Activated naive CD8-positive, alpha-beta T cell treated with anti-CD3 and anti-CD28 coated beads, Interleukin-2, amount 50 U/mL, for 24 hours (primary cell): ENCODE results near the gene SPATA22.
"Not testable (repeated sequence)": the region's sequence is repeated elsewhere in the genome, so short reads cannot be mapped to it uniquely, and the experiment has no call there.

Experiments used
- ATAC-seq: fragments of 150-1000 bp; cut with Tn5 transposase; one replicate; pipeline ENCODE4 v1.10.0; 2021
- DNase-seq: peaks from one replicate; pipeline ENCODE4 v3.0.0; 2021
- H3K27ac Mint-ChIP-seq: one replicate; pipeline ENCODE4 v1.8.0; 2021; ENCODE audit warnings: mild to moderate bottlenecking, mixed read lengths
- H3K27me3 Mint-ChIP-seq: one replicate; pipeline ENCODE4 v1.8.0; 2021; ENCODE audit warnings: mixed read lengths
- H3K36me3 Mint-ChIP-seq: one replicate; pipeline ENCODE4 v1.8.0; 2021; ENCODE audit warnings: low read depth, mixed read lengths
- H3K4me1 Mint-ChIP-seq: one replicate; pipeline ENCODE4 v1.8.0; 2021; ENCODE audit warnings: mixed read lengths
- H3K4me3 Mint-ChIP-seq: one replicate; pipeline ENCODE4 v1.8.0; 2021; ENCODE audit warnings: mild to moderate bottlenecking, moderate library complexity, mixed read lengths
- H3K9me3 Mint-ChIP-seq: one replicate; pipeline ENCODE4 v1.8.0; 2021; ENCODE audit warnings: mixed read lengths

SPATA22 gene

GRCh38 chr17:3433215-3433614 lies 38.4 kb downstream of the SPATA22 start:
- H3K9me3 Mint-ChIP-seq, H3K36me3 Mint-ChIP-seq, ATAC-seq, H3K27ac Mint-ChIP-seq, H3K4me1 Mint-ChIP-seq, H3K4me3 Mint-ChIP-seq: not testable (repeated sequence)
- peaks cover 14% of the 10 kb centered on the region for H3K27me3 Mint-ChIP-seq
- DNase-seq = peak; percentile 22

DNA sequence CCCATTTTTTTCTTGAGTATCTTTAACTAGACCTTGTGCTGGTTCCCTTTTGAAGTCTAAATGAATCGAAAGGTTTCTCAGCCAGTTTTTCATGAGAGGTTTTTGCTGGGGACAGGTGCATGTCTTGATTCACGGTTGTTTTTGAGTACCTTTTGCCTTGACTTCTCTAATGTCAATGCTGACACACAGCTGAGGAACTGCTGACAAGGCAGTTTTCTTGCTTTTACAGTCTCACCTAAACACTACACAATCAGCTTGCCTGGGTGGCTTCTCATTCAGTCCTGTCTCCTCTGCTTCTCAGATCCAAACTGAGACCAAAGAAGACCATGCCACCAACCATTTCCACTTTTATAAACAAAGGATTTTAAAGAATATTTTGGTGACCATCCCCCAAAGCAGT lies 53.4 kb downstream of the SPATA22 start:
- no peak overlapping the region for H3K4me3 Mint-ChIP-seq
- DNase-seq (no peak), ATAC-seq (no peak)
- no peak overlapping the region for H3K27ac Mint-ChIP-seq
- H3K9me3 Mint-ChIP-seq = no peaks in the 10 kb centered on the region
- no peaks in the 10 kb centered on the region for H3K4me1 Mint-ChIP-seq
- no peaks in the 10 kb centered on the region for H3K36me3 Mint-ChIP-seq
- H3K27me3 Mint-ChIP-seq = peaks cover 21% of the 10 kb centered on the region

- no peak for DNase-seq
- Mint-ChIP-seq H3K9me3 (no peaks in the 10 kb centered on the region), H3K4me3 (no peak overlapping the region), H3K27ac (no peak overlapping the region), H3K27me3 (peaks cover 24% of the 10 kb centered on the region), H3K4me1 (no peaks in the 10 kb centered on the region), H3K36me3 (no peaks in the 10 kb centered on the region)
- ATAC-seq = no peak
Measured at GRCh38 chr17:3415610-3416009, 56.0 kb downstream of the SPATA22 start.

- not testable (repeated sequence) for H3K27ac Mint-ChIP-seq, ATAC-seq, H3K4me3 Mint-ChIP-seq, H3K4me1 Mint-ChIP-seq, DNase-seq, H3K36me3 Mint-ChIP-seq
- Mint-ChIP-seq H3K27me3 (peaks cover 33% of the 10 kb centered on the region), H3K9me3 (peaks cover 15% of the 10 kb centered on the region)
Measured at GRCh38 chr17:3412216-3412615, 59.4 kb downstream of the SPATA22 start.

- Mint-ChIP-seq H3K4me1 (no peaks in the 10 kb centered on the region), H3K27me3 (peaks cover 30% of the 10 kb centered on the region), H3K4me3 (no peak within 1 kb of the TSS), H3K36me3 (peaks cover 3% of the 10 kb centered on the region), H3K9me3 (peaks cover 15% of the 10 kb centered on the region), H3K27ac (no peak within 1 kb of the TSS)
- ATAC-seq = no peak
- DNase-seq = no peak
Measured at GRCh38 chr17:3411070-3411469, 60.5 kb downstream of the SPATA22 start, which contains the start of gene OR3A3. OR3A3 (plus strand) TSS chr17:3411370.

GRCh38 chr17:3403856-3404255 lies 67.8 kb downstream of the SPATA22 start:
- not testable (repeated sequence) for H3K4me1 Mint-ChIP-seq, H3K4me3 Mint-ChIP-seq, H3K36me3 Mint-ChIP-seq, H3K27me3 Mint-ChIP-seq, H3K27ac Mint-ChIP-seq, ATAC-seq, DNase-seq
- peaks cover 13% of the 10 kb centered on the region for H3K9me3 Mint-ChIP-seq

- ATAC-seq (no peak), DNase-seq (no peak)
- H3K9me3 Mint-ChIP-seq = no peaks in the 10 kb centered on the region
- H3K4me1 Mint-ChIP-seq = no peaks in the 10 kb centered on the region
- no peaks in the 10 kb centered on the region for H3K36me3 Mint-ChIP-seq
- no peak overlapping the region for H3K27ac Mint-ChIP-seq
- no peaks in the 10 kb centered on the region for H3K27me3 Mint-ChIP-seq
- no peak overlapping the region for H3K4me3 Mint-ChIP-seq
Measured at GRCh38 chr17:3401786-3402185, 69.8 kb downstream of the SPATA22 start.

- peaks cover 5% of the 10 kb centered on the region for H3K27me3 Mint-ChIP-seq
- ATAC-seq = no peak
Measured at GRCh38 chr17:3400055-3400454, 71.6 kb downstream of the SPATA22 start.

DNA sequence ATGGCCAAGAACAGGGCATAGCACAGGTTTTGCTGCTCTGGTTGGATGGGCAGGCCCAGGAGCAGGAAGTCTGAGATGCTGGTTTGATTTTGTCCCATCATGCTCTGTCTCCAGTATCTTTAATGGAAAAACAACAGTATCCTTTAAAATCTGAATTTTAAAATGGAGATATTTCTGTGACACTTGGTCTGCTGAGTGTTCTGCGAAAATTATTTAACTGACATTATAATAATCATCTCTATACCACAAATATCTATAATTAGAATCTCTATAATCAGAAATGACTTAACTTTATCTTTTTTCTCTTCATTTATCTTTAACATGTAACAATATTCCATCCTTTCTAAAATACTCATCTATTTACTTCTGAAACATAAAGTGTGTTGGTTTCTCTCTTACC lies 73.3 kb downstream of the SPATA22 start, which contains the start of gene OR1E1:
TSS of gene OR1E1 (minus strand) at position 101 of the 400 bp plus-strand sequence. CDS start at position 101, 0 bp downstream.
- Mint-ChIP-seq H3K4me3 (no peak within 1 kb of the TSS), H3K36me3 (no peaks in the 10 kb centered on the region), H3K4me1 (no peaks in the 10 kb centered on the region), H3K27me3 (peaks cover 9% of the 10 kb centered on the region), H3K9me3 (no peaks in the 10 kb centered on the region), H3K27ac (no peak within 1 kb of the TSS)
- no peak for ATAC-seq
- no peak for DNase-seq

More at GRCh38 chr17:3400055-3400454, 71.6 kb downstream of the SPATA22 start:
- no peaks in the 10 kb centered on the region for H3K9me3 Mint-ChIP-seq
- DNase-seq = no peak
- no peaks in the 10 kb centered on the region for H3K36me3 Mint-ChIP-seq
- no peaks in the 10 kb centered on the region for H3K4me1 Mint-ChIP-seq
- no peak overlapping the region for H3K27ac Mint-ChIP-seq
- H3K4me3 Mint-ChIP-seq = no peak overlapping the region

DNA sequence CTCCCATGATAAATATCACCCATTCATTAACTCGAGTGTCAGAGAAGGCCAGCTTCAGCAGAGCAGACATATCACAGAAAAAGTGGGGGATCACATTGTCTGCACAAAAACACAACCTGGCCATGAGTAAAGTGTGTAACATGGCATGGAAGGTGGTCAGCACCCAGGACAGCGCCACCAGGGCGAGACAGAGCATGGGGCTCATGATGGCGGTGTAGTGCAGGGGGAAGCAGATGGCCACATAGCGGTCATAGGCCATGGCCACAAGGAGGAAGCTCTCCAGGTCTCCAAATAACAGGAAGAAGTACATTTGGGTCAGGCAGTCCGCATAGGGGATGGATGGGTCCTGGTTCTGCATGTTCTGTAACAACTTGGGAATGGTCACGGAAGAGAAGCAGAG lies 73.8 kb downstream of the SPATA22 start:
- DNase-seq, H3K36me3 Mint-ChIP-seq, H3K4me3 Mint-ChIP-seq, H3K9me3 Mint-ChIP-seq, ATAC-seq, H3K27me3 Mint-ChIP-seq, H3K27ac Mint-ChIP-seq, H3K4me1 Mint-ChIP-seq: not testable (repeated sequence)
